GM13977 (cell line): ENCODE measurements around the gene SLC6A1.

Source experiments
- DNase-seq: peaks from one replicate; pipeline ENCODE4 v3.0.0; 2012; ENCODE audit warnings: low spot score
- in situ Hi-C: fragments of 300-500 bp; cut with MboI; formaldehyde crosslinking; loops from one replicate; pipeline ENCODE4 v1.12.0; 2022; ENCODE audit warnings: low sequenced_read_pairs, low pct_unique_long_range_greater_than_20kb, mixed read lengths, inconsistent platforms; ENCODE audit not compliant: unreplicated experiment
- TF ChIP-seq, protein P1 (sequence below): IDR thresholded peaks from 2 replicates; pipeline ENCODE4 v1.5.1; 2012; ENCODE audit warnings: mild to moderate bottlenecking, control low read depth; ENCODE audit not compliant: insufficient read depth; ENCODE audit errors: extremely low read depth, missing control alignments

Gene SLC6A1

DNA sequence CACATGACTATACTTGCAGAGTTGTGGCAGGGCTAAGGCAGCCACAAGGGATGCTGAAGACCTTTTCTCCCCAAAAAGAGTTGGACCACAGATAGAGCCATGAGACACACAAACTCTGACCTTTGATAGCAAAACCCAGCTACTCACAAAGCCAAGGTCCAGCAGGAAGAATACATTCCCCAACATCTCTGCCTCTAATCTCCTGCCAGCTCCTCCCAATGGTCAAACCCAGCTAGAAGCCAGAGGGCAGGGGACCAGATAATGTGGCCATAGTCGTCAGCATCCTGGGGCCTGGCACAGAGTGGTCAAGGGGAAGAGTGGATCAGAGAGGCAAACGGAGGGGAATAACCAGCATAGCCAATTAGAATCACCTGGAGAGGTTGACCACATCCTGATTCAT is 28.2 kb downstream of the SLC6A1 start:
- in situ Hi-C loops, result no loop called here
- DNase-seq, result no peak

DNA sequence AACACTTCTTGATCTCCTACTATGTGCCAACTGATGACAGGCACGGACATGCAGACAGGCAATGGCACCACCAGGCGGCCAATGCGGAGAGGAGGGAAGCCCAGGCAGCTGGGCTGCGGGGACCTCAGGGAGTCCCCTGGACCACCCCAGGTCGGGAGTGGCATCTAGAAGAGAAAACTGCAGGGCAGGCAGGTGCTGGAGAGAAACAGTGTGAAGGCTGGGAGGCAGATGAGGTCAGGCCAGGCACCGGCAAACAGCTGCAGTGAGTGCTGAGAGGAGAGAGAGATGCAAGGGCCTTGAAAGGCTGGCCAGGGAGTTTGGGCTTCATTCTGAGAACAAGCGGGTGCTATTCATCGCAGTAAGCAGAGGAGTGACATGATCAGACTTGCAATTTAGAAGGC is 29.1 kb downstream of the SLC6A1 start:
- no peak for DNase-seq
- TF ChIP-seq, protein P1, sequence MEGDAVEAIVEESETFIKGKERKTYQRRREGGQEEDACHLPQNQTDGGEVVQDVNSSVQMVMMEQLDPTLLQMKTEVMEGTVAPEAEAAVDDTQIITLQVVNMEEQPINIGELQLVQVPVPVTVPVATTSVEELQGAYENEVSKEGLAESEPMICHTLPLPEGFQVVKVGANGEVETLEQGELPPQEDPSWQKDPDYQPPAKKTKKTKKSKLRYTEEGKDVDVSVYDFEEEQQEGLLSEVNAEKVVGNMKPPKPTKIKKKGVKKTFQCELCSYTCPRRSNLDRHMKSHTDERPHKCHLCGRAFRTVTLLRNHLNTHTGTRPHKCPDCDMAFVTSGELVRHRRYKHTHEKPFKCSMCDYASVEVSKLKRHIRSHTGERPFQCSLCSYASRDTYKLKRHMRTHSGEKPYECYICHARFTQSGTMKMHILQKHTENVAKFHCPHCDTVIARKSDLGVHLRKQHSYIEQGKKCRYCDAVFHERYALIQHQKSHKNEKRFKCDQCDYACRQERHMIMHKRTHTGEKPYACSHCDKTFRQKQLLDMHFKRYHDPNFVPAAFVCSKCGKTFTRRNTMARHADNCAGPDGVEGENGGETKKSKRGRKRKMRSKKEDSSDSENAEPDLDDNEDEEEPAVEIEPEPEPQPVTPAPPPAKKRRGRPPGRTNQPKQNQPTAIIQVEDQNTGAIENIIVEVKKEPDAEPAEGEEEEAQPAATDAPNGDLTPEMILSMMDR, result no peak
- in situ Hi-C loops, result no loop called here

More for the DNA sequence above, 28.2 kb downstream of the SLC6A1 start:
- TF ChIP-seq, protein P1, result no peak

DNA sequence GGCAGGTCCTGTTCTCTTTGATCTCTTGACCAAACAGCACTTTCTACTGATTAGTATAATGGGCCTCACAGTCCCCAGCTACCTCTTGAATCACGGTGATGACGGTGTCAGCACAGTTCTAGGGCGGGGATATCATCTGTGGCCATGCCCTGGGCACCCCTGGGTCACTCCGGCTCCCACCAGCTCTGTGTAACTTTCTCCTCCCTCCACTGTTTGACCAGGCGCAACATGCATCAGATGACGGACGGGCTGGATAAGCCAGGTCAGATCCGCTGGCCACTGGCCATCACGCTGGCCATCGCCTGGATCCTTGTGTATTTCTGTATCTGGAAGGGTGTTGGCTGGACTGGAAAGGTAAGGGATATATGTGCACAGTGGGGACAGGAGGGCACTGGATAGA is 29.6 kb downstream of the SLC6A1 start:
- TF ChIP-seq, protein P1, result no peak
- in situ Hi-C loops, result no loop called here
- no peak for DNase-seq

DNA sequence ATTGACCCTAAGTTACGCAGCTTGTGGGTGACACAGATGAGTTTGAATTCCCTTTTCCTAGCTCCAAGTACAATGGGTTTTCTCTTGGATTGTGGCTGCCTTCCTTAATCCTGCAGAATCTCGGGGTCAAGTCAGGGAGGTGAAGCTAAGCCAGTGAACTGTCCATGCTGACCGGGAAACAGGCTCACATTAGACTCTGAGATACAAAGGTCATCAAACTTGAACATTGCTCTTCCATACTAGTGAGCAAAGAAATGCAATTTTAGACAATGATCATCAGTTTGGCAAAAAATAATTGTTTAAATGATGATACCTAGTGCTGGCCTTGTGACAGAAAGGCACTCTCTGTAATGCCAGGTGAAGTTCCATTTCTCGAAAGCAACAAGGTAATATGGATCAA is 31.6 kb downstream of the SLC6A1 start:
- TF ChIP-seq, protein P1, result no peak
- in situ Hi-C loops, result no loop called here
- DNase-seq, result no peak

DNA sequence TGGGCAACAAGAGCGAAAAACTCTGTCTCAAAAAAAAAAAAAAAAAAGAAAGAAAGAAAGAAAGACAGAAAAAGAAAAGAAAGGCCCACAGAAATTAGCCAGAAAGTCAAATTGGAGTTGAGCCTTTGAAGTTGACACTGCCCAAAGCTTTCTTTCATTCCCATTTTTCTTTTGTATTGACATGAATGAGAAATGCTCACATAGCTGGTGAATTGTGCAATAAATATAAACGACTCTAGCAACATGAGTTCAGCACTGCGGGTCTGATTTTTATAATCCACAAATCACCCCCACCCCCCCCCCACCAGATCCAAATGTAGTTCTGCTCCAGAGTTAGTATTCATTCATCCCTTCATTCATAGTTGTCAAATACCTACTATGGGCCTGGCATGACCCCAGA is 37.4 kb downstream of the SLC6A1 start:
- in situ Hi-C loops, result no loop called here
- no peak for DNase-seq
- TF ChIP-seq, protein P1, result no peak

DNA sequence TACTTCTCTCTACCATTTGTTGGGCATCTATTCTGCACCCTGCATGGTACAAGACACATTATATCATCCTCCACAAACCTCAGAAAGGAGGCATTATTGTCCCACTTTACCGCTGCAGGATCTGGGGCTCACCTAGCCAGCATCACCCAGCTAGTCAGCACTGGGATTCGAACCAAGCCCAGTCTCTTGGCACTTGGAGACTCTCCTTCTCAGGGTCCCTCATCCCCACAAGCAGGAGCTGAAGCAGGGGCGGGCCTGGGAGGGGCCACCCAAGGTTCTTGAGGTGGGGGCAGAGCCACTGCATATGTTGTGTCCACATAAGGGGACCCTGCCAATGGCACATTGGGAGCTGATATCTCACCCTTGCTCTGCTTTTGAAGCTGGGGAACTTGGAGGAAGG is 41.3 kb downstream of the SLC6A1 start:
- no peak for DNase-seq
- TF ChIP-seq, protein P1, result no peak
- in situ Hi-C loops, result no loop called here

DNA sequence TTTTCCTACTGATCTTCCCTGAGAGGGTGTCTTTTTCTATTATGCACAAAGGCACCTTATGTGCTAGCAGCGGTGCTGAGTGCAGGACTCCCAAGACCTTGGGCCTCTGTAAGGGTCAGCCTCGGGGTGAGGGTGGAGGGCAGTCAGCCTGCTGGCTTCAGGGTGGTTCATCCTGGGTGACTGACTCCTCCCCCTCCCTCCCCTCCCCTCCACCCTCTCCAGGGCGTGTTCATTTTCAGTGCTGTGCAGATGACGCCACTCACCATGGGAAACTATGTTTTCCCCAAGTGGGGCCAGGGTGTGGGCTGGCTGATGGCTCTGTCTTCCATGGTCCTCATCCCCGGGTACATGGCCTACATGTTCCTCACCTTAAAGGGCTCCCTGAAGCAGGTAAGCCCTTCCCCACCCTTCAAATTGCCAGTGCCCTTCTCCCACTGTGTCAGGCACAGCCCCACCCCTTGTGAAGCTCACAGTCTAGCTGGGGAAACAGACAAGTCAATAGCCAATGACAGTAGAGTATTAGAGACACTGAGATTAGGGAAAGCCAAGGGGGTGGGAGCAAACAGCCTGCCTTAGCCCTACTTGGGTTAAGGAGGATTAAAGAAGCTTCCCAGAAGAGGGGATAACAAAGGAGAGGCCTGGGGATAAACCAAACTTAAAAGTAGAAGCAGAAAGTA is 41.9 kb downstream of the SLC6A1 start:
- TF ChIP-seq, protein P1, result no peak
- no peak for DNase-seq
- in situ Hi-C loops, result no loop called here
